ENCODE data around the gene VPS16.

DNA sequence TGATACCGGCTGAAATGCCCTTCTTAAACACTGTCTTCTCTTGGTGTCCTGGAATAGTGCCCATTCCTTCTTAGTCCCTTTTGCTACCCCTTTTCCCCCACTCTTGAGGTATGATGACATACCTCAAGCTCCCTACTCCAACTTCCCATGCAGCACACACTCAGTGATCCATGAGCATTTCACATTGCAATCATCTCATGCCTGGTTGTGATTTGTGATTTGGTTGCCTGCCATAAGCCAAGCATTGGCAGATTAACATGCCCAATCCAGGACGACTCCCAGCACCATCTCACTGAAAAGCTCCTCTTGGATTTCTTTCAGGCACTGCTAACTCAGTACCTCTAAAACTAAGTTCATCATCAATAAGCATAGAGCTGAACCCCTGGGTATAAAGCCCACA lies 18.0 kb downstream of the VPS16 start:
- TF ChIP-seq EZH2 (IDR thresholded peaks at IDR 0.05) (no peak), POLR2AphosphoS5 (IDR thresholded peaks at IDR 0.05; ENCODE audit: borderline replicate concordance, low read depth, low read length) (no peak), FOXP2 (optimal IDR thresholded peaks at IDR 0.05; ENCODE audit: control extremely low read depth, extremely low read length, insufficient read depth) (no peak)
